ENCODE measurements around the gene DTX4. TPM values are rescaled to one million over a fixed set of nuclear protein-coding genes. Genes with fewer than 3 reads are reported as not detected.

Gene DTX4
- total RNA-seq, 1 experiment from 2014 or later, result 0.21 TPM

GRCh38 chr11:59214141-59214893, 42.4 kb downstream of the DTX4 start:
- ATAC-seq, result no peak

More at GRCh38 chr11:59214141-59214893, 42.4 kb downstream of the DTX4 start:
- ChIA-PET POLR2A (no interaction called here), CTCF (interaction anchor here (0.7 kb wide), 1 partner anchor 69 kb away, joined by 3 read pairs; no protein-coding TSS in a partner anchor)
- intact Hi-C loops (cut with micrococcal nuclease; ENCODE audit: unreplicated experiment) (no loop called here), in situ Hi-C loops (cut with HindIII; ENCODE audit: low pct_unique_long_range_greater_than_20kb, low sequenced_read_pairs) (no loop called here)
- no TSS peak for BruUV-seq (replicated peaks)
- Histone ChIP-seq H3K9me3 (ENCODE audit: control insufficient read depth, insufficient read depth, low read depth, low read length) (no peaks in the 10 kb centered on the region), H3K27me3 (ENCODE audit: control insufficient read depth, insufficient read depth, low read length) (no peaks in the 10 kb centered on the region), H3K36me3 (ENCODE audit: control insufficient read depth, insufficient read depth, low read length) (no peaks in the 10 kb centered on the region), H3K4me3 (ENCODE audit: low read depth in 2 of 2, low read length in 2 of 2) (no peak overlapping the region), H3K4me1 (ENCODE audit: control insufficient read depth, insufficient read depth, low read length) (no peaks in the 10 kb centered on the region), H3K27ac (ENCODE audit: low read length) (no peak overlapping the region)
- DNase-seq (ENCODE audit: low read depth, low spot score), result no peak
- no peak for TF ChIP-seq POLR2AphosphoS5 (IDR thresholded peaks at IDR 0.05; ENCODE audit: low read depth, low read length)
- TF ChIP-seq TCF7L2 (IDR thresholded peaks at IDR 0.05; ENCODE audit: low read depth, low read length), result no peak
- TF ChIP-seq CTCF (IDR thresholded peaks at IDR 0.05), result no peak
- no peak for TF ChIP-seq SIN3A (IDR thresholded peaks at IDR 0.05; ENCODE audit: borderline replicate concordance, insufficient read depth, low read depth, low read length)
- no peak for TF ChIP-seq REST (IDR thresholded peaks at IDR 0.05; ENCODE audit: insufficient read depth in 1 of 2, low read depth in 2 of 2, low read length in 1 of 2)
